Neuronal stem cell (in vitro differentiated cells): Measurements from ENCODE around the gene MCUB. TPM values are rescaled to one million over a fixed set of nuclear protein-coding genes. Genes with fewer than 3 reads are reported as not detected.

Experiments
- small RNA-seq: library from polyadenylated mRNA; stranded (forward); fragments of <200 nt; extraction: miRNeasy Mini kit (QIAGEN cat#:217004); gene quantifications from one replicate; pipeline ENCODE3, GENCODE V24; 2013; ENCODE audit not compliant: insufficient read depth

The MCUB gene

Small RNA genes lying within 50 kb of the gene (small RNA-seq; reads per million reads assigned to genes)
- not detected for gene HIGD1AP14
